GM21360 (cell line): ENCODE measurements around the gene ZMYND12.
"Not testable (repeated sequence)": the region's sequence is repeated elsewhere in the genome, so short reads cannot be mapped to it uniquely, and the experiment has no call there.

Source experiments
- ATAC-seq: cut with Tn5 transposase; IDR thresholded peaks from one replicate; pipeline ENCODE4 v1.9.1; 2021; ENCODE audit warnings: mild to moderate bottlenecking, moderate library complexity; ENCODE audit not compliant: unreplicated experiment

ZMYND12 gene, protein sequence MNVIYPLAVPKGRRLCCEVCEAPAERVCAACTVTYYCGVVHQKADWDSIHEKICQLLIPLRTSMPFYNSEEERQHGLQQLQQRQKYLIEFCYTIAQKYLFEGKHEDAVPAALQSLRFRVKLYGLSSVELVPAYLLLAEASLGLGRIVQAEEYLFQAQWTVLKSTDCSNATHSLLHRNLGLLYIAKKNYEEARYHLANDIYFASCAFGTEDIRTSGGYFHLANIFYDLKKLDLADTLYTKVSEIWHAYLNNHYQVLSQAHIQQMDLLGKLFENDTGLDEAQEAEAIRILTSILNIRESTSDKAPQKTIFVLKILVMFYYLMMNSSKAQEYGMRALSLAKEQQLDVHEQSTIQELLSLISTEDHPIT

DNA sequence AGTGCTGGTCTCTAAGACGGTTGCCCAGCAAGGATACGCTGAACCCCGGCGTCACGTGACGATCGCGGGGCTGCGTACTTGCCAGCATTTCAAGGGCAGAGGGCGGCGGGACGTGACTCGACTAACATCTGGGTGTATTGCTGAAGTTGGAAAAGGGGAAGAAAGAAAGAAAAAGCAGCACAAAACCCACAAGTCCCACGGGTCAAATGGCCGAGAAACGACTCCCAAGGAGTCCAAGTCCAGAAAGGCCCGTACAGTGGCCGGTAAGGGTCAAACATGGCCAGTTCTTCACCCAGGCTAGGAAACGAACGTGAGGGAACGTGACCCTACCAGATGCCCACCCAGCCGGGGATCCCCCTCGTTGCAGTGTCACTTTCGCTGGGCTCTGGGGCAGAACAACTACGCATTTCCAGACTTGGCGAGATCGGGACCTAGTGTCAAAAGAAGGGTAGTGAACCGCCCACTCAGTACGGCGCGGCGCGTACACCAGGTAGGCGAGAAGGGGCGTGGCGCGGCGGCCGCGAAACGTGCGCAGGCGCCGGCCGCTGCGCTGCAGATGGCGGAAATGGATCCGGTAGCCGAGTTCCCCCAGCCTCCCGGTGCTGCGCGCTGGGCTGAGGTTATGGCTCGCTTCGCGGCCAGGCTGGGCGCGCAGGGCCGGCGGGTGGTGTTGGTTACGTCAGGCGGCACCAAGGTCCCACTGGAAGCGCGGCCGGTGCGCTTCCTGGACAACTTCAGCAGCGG is at the start of gene ZMYND12, which contains the start of gene PPCS:
Gene ZMYND12 (minus strand): TSS at position 13 of the 744 bp plus-strand sequence. CDS start 25 bp downstream, outside the sequence.
Gene PPCS (plus strand): TSS at position 534 of the 744 bp plus-strand sequence. CDS start 23 bp downstream, at position 557.
- peak; percentile 80 for ATAC-seq

DNA sequence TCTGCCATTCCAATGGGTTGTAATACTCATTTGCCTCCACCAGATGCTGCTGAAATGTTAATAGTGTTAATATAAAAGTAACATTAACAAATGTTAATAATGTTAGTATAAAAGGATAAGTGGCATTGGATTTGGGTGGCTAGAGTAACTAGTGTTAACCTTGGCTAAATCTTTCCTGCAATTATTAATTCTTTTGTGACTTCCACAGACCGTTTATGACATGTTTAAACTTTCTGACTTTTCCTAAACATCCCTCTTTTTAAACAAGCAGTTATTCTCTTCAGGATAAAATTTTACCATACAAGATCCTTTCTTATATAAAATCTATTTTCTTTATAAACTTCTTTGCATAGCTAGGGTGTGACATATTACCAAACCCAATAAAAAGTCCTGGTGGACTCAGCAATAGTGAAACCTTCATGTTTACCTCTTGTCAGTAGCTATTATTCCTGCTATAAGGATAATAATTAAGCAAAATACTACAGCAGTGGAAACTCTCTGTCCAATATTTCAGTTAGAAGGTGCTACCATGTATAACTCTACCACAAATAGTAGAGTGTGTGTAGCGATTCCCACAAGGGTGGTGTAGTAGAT is 48.8 kb upstream of the ZMYND12 start:
- ATAC-seq: no peak

DNA sequence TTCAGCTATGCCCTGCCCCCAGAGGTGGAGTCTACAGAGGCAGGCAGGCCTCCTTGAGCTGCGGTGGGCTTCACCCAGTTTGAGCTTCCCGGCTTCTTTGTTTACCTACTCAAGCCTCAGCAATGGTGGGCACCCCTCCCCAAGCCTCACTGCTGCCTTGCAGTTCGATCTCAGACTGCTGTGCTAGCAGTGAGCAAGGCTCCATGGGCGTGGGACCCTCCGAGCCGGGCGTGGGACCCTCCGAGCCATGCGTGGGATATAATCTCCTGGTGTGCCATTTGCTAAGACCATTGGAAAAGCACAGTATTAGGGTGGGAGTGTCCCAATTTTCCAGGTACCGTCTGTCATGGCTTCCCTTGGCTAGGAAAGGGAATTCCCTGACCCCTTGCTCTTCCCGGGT is 46.2 kb upstream of the ZMYND12 start:
- not testable (repeated sequence) for ATAC-seq

DNA sequence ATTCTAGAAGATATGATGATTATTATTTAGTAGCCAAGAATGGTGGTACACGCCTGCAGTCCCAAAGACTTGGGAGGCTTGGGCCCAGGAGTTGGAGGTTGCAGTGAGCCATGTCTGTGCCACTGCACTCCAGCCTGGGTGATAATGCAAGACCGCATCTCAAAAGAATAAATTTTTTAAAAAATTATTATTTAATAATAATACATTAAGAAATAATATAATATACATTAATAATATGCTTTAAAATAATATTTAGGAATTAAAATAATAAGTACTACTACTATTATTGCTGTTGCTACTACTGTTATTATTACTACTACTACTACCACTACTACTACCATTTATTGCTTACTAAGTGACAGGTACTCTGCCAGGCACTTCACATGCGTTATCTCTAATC is 34.4 kb upstream of the ZMYND12 start:
- ATAC-seq: no peak

DNA sequence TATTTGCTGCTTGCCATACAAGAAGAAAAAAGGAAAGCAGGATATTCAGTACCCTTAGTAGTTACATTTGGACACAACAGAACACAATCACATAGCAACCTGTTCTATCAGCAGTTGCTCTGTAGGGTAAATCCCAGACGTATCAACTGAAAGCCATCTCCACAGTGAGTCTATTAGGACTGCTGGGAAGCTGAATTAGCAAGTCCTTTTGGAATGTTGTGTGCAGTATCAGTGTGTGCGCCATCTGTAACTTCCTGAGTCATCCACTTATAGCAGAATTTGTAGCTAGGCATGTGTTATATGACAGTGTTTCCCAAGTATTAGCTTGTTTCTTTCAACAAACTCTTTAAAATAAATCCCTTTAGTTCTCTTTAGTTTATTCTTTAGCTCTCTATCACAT is 28.6 kb upstream of the ZMYND12 start:
- no peak for ATAC-seq

DNA sequence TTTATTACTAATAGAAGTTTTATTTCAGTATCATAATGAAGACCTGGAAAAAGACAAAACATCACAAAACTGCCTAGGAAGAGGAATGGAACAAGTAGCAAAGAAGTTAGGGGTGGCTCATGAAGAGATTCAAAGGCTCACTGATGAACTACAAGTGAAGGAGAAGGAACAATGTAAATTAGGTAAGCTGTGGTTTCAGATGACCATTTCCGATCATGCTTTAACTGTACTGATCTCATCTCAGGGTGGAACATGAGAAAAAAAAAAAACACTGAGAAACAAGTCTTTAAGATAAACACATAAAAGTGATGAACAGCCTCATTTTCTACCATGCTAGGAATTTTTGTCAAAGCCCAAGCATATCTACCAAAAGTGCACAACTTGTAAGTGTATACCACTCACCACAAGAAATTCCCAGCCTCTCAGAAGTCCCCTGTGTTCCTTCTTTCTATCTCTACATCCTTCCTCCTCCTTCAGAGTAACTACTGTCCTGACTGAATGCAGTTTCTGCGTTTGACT is 26.9 kb upstream of the ZMYND12 start:
- ATAC-seq: no peak

DNA sequence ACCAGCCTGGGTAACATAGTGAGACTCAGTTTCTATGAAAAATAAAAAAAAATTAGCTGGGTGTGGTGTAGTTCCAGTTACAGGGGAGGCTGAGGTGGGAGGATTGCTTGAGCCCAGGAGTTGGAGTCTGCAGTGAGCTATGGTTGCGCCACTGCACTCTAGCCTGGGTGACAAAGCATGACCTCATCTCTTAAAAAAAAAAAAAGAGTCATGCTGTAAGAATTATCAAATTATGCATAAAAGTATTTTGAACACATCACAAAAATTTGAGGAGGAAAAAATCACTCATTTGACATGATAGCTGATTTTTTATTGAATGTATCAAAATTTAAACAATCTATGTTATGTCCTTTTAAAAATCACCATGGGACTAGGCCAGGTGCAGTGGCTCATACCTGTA is 25.1 kb upstream of the ZMYND12 start:
- ATAC-seq: no peak

DNA sequence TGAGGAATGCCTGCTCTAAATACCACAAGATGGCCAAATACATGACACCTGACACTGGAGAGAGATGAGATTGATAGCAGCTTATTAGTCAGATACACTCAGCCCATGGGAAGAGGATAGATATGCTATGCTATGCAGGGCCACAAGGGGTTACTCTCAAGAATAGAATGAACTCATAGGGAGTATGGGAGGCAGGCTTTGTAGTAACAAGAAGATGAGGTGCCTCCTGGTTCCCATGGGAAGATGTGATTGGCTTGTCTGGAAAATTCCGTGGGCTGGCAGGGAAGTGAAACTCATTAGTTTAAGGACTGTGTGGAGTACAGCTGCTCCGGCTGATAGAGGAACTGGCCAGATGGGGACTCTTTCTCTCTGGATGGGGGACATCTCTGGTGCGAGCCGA is 23.8 kb upstream of the ZMYND12 start:
- no peak for ATAC-seq

DNA sequence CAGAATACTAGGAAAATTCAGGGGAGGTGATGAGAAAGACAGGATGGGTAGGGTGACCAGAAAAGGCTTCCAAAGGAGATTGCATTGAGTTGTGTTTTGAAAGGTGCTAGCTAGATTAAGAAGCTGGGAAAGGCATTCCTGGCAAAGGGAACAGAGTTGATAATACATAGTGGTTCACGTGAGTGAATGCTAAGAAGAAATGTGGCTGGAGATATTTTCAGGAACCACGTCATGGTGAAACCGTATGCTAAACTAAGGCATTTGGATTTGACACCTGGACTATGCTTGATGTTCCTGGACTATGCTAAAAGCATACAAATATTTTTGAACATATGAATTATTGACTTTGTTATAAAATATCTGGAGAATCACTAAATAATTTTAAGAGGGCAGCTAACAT is 22.0 kb upstream of the ZMYND12 start:
- ATAC-seq: no peak

DNA sequence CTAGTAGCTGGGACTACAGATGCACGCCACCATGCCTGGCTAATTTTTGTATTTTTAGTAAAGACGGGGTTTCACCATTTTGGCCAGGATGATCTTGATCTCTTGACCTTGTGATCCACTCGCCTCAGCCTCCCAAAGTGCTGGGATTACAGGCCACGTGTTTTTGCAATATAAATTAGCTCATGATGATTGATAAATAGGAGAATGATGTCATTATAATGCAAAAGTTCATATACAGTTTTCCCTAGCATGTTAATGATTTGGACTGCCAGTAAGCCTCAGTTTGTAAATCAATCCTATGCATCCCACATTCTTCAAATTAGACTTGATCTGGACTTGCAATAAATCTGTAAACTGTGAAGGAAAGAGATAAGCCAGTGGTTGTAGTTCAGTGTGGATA is 21.5 kb upstream of the ZMYND12 start:
- ATAC-seq: not testable (repeated sequence)

DNA sequence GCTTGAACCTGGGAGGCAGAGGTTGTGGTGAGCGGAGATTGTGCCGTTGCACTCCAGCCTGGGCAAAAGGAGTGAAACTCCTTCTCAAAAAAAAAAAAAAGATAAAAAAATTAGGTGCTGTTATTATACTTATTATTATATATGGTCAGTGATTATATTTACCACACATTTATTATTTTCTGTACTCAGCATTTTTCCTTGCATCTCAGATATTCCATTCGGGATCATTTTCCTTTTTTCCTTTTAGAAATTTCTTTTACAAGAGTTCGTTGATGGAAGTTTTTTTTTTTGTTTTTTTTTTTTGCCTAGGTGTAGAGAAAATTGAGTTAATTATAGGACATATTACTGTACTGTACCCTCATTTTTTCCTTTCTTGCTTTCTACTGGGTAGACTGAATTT is 20.8 kb upstream of the ZMYND12 start:
- no peak for ATAC-seq

DNA sequence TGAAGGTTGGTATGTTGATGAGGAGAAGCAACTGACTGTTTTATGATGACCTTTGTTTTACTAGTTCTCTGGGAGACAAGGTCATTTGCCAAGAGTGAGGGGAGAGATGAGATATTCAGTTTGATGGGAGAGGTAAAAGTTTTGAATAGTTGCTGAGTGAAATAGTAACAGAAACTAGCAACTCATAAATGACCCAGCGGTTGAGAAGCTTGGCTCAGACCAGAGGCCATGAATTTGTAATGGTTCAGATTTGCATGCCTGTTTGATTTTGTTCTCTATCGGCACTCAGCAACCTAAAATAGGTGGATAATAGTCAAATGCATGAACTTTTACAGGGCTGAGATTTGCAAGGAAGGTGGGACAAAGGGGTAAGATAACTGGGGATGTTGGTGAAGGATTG is 13.9 kb upstream of the ZMYND12 start:
- no peak for ATAC-seq

DNA sequence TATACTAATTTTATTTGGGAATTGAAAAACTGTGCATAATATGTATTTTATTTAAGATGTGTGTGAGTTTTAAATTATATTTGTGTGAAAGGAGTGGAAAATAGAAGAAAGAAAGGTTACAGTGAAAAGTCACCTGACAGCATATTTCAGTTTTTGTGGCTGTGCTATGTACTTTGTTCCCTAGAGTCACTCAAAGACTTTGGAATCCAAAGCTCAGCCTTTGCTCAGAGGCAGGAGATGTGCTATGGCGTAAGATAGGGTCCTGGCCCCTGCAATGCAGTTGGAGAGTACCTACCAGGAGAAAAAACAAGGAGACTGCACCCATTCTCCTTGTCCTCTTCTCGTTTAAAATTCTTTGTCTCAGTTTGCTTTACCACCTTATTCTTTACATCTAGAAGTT is 10.2 kb upstream of the ZMYND12 start:
- ATAC-seq: no peak

DNA sequence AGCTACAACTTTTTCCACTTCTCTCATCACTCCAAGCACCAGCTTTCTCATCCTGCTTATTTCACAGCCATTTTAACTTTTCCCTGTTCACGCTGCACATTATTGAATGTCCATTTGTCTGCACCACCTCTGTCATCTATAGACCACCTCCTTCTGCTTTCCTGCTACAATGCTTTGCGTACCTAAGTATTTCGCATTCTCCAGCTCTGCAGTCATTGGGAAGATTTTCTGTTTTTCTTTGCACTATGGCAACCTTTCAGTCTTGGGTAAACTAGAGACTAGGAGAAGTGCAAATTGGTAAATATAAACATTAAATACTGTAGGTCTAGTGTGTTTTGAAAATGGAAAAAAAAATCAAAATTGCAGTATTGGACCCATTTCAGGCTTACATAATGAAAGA is 8.1 kb upstream of the ZMYND12 start:
- no peak for ATAC-seq

DNA sequence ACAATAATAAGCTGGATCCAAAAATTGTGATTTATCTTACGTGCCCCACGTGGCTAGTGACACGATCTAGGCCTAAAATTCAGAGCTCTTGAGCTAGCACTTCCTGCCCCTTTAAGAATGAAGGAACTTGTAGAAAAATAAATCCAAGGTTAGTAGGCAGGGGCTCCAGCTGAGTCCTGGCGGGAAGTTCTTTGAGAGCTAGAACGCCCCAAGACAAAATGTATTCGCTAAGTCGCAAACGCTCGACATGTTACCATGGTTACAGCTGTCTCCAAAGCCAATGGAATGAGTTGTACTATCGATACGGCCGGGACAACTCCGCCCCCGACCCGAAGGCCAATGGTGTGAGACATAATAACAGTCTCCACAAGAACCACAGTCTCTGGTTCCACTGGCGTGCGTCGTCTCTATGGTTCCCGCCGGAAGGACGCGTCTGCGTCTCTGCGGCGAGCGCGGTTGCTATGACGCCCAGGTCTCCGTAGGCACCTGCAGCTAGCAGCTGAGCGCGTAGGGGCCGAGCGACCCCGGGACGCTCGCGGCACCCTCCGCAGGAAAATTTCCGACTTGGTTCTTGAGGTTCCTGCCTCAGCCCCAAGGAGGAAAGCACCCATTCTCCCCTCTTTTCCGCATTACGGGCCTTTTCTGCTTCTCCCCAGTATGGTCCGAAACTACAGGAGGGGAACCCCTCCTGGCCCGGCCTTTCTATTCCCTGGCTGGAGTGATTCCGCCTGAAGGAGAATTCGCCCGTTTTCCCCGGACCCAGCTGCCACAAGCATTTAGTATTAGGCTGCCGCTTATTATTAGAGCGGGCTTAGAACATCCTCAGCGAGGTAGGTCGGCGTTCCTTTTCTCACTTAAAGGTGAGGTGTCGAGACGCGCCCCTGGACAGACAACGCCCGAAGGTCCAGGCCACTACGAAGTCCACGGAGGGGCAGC is 7.3 kb upstream of the ZMYND12 start, which contains the start of gene CCDC30:
Gene CCDC30 (plus strand): TSS at position 459 of the 936 bp plus-strand sequence. CDS start 17,266 bp downstream, outside the sequence.
- peak; percentile 97 for ATAC-seq

DNA sequence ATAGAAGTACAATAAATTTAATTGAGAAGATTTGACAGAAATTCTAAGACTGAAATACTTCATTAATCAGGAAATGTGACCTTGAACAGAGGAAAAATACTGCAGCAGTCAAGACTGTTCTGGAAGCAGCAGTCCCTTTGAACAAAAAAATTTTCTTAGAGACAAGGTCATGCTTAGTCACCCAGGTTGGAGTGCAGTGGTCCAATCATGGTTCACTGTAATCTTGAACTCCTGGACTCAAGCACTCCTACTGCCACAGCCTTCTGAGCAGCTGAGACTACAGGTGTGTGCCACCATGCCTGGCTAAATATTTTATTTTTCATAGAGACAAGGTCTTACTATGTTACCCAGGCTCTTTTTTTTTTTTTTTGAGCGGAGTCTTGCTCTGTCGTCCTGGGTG is 5.4 kb upstream of the ZMYND12 start:
- no peak for ATAC-seq

DNA sequence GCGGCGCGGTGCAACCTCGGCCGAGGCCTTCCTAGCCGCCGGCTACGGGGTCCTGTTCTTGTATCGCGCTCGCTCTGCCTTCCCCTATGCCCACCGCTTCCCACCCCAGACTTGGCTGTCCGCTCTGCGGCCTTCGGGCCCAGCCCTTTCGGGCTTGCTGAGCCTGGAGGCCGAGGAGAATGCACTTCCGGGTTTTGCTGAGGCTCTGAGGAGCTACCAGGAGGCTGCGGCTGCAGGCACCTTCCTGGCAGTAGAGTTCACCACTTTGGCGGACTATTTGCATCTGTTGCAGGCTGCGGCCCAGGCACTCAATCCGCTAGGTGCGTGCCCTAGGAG is 900 bp upstream of the ZMYND12 start:
- peak; percentile 38 for ATAC-seq

DNA sequence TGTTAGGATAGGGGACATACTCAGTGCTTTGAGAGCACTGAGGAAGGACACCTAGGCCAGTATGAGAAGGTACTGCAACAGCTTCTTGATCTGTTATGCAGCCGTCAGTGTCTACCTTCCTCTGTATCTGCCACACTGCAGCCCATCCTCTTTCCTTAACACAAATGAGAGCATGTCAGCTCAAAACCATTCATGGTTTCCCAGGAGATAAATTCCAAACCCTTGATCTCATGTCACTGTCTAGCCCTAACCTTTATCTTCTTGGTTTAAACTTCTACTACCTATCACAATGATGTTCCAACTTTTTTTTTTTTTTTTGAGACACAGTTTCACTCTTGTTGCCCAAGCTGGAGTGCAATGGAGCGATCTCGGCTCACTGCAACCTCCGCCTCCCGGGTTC is 1.4 kb downstream of the ZMYND12 start:
- ATAC-seq: no peak

DNA sequence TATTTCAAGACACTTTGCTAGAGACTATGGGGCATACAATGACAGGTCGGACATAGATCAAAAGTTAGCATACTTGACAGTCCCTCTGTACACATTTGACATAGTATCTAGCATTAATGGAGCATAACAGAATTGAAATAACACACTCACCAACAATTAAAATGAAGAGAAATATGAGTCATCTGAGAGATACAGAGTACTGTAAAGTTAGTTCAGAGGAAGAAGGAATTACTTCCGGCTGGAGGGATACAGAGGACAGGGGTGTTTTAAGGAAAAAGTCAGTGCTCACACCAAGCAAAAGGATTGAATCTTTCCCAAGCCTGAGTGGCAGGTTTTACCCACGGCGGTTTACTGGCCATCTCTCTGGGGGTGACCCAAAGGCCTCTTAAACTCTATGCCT is 2.4 kb downstream of the ZMYND12 start:
- no peak for ATAC-seq

DNA sequence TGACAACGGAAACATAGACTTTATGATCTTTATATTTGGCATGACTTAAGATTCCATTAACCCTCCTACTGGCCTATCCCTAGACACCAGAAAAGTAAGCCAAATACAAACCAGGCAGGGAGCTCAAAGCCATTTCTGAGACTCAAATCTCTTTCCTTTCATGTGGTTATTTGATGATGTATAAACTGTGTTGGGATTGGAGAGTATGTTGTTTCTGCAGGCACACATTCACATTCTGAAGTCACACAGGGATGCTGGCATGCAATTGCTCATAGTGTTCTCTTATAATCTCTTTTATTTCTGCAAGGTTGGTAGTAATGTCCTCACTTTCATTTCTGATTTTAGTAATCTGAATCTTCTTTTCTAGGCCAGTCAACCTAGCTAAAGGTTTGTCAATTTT is 5.8 kb downstream of the ZMYND12 start:
- no peak for ATAC-seq
